Left lung (tissue), 10 donors: ENCODE measurements around the gene PLPPR3. TPM values are rescaled to one million over a fixed set of nuclear protein-coding genes. Genes with fewer than 3 reads are reported as not detected.

ENCODE experiments used
- ATAC-seq: fragments of 200-7000 bp; cut with Tn5 transposase; one replicate; pipeline ENCODE4 v1.9.1; 2020; ENCODE audit warnings: moderate library complexity
- DNase-seq, 4 donors: peaks; one replicate each; pipeline ENCODE4 v3.0.0-alpha.2; 2013 to 2020
- H3K27ac ChIP-seq, 2 donors: fragments of 200-600 bp; sonication (generic) in 1 of 2; one replicate each; pipeline versions ENCODE4 v1.5.0 to v1.8.0; 2020 to 2021
- H3K27me3 ChIP-seq, 2 donors: fragments of 200-600 bp; sonication (generic) in 1 of 2; one replicate each; pipeline versions ENCODE4 v1.5.0 to v1.8.0; 2020 to 2021
- H3K36me3 ChIP-seq, 2 donors: fragments of 200-600 bp; sonication (generic) in 1 of 2; one replicate each; pipeline versions ENCODE4 v1.5.0 to v1.8.0; 2020 to 2021
- H3K4me1 ChIP-seq, 2 donors: fragments of 200-600 bp; one replicate each; pipeline ENCODE4 v1.8.0; 2021
- H3K4me3 ChIP-seq, 2 donors: fragments of 200-600 bp; sonication (generic) in 1 of 2; one replicate each; pipeline versions ENCODE4 v1.5.0 to v1.8.0; 2020 to 2021; ENCODE audit warnings: mild to moderate bottlenecking in 1 of 2
- H3K9me3 ChIP-seq, 2 donors: fragments of 200-600 bp; sonication (generic) in 1 of 2; one replicate each; pipeline versions ENCODE4 v1.5.0 to v1.8.0; 2020 to 2021
- CTCF ChIP-seq, 2 donors: fragments of 200-600 bp; sonication (generic) in 1 of 2; IDR thresholded peaks; one replicate each; pipeline versions ENCODE4 v1.5.0 to v1.8.0; 2021; ENCODE audit warnings: antibody characterized with exemption in 2 of 2
- intact Hi-C, 2 donors: fragments of 100-400 bp; cut with DNase I; formaldehyde crosslinking; loops; one replicate each; pipeline versions ENCODE4 v1.11.2 to v1.14.2; 2022
- polyA plus RNA-seq, 6 donors: library from polyadenylated mRNA; unstranded; fragments of 120-200 nt; gene quantifications; one replicate each; pipeline ENCODE4 v1.2.1, GENCODE V29; 2013; ENCODE audit not compliant: insufficient read length in 6 of 6
- total RNA-seq, 2 donors: library from RNA; stranded (reverse); fragmentation: NEBNext Ultra II Directional; extraction: Animal tissue kit (Norgen Biotek cat#: 25700); gene quantifications; one replicate each; pipeline ENCODE4 v1.2.1, GENCODE V29; 2021
- donor health status: DM: no; HTN: yes; CAD: no.
- donor health status: DM: no; HTN: no; CAD: no.

The PLPPR3 gene
- total and polyA plus RNA-seq, 8 donors = 1.6 to 11.9 (median 6.3) TPM

GRCh38 chr19:866769-867300 is 45.1 kb upstream of the PLPPR3 start:
- ATAC-seq (no peak), DNase-seq (no peak)
- H3K27me3 ChIP-seq = no peaks in the 10 kb centered on the region
- no peak for TF ChIP-seq CTCF (IDR thresholded peaks at IDR 0.05)
- H3K27ac ChIP-seq = no peak overlapping the region
- peaks cover 0 to 39% of the 10 kb centered on the region in 2 donors for H3K4me1 ChIP-seq
- peaks cover 0 to 42% of the 10 kb centered on the region in 2 donors for H3K36me3 ChIP-seq
- no peaks in the 10 kb centered on the region for H3K9me3 ChIP-seq
- intact Hi-C loops = no loop called here
- no peak overlapping the region for H3K4me3 ChIP-seq

GRCh38 chr19:863315-863620 is 41.5 kb upstream of the PLPPR3 start:
- Histone ChIP-seq H3K9me3 (no peaks in the 10 kb centered on the region), H3K36me3 (peaks cover 0 to 11% of the 10 kb centered on the region in 2 donors), H3K27ac (peak overlapping the region in 1 of 2 donors; percentile 85), H3K27me3 (peaks cover 0 to 32% of the 10 kb centered on the region in 2 donors), H3K4me1 (peaks cover 0 to 50% of the 10 kb centered on the region in 2 donors), H3K4me3 (peak overlapping the region in 1 of 2 donors; percentile 30)
- DNase-seq (no peak), ATAC-seq (no peak)
- intact Hi-C loops = no loop called here
- TF ChIP-seq CTCF (IDR thresholded peaks at IDR 0.05) = no peak

GRCh38 chr19:862581-863314 is 41.0 kb upstream of the PLPPR3 start:
- peak; percentile 35 for ATAC-seq
- DNase-seq = peak in 2 of 4 donors; percentile 74 to 89
- Histone ChIP-seq H3K4me1 (peaks cover 0 to 50% of the 10 kb centered on the region in 2 donors), H3K9me3 (no peaks in the 10 kb centered on the region), H3K36me3 (peaks cover 0 to 6% of the 10 kb centered on the region in 2 donors), H3K4me3 (peak overlapping the region in 1 of 2 donors; percentile 30), H3K27me3 (peaks cover 0 to 37% of the 10 kb centered on the region in 2 donors), H3K27ac (no peak overlapping the region)
- intact Hi-C loops = no loop called here
- no peak for TF ChIP-seq CTCF (IDR thresholded peaks at IDR 0.05)

- intact Hi-C loops = no loop called here
- ATAC-seq (peak; percentile 53), DNase-seq (peak in 1 of 4 donors; percentile 88)
- H3K4me1 ChIP-seq = peaks cover 0 to 50% of the 10 kb centered on the region in 2 donors
- TF ChIP-seq CTCF (IDR thresholded peaks at IDR 0.05) = no peak
- H3K9me3 ChIP-seq = no peaks in the 10 kb centered on the region
- peak overlapping the region in 1 of 2 donors; percentile 30 for H3K4me3 ChIP-seq
- peaks cover 0 to 40% of the 10 kb centered on the region in 2 donors for H3K27me3 ChIP-seq
- H3K27ac ChIP-seq = no peak overlapping the region
- H3K36me3 ChIP-seq = no peaks in the 10 kb centered on the region
Measured at GRCh38 chr19:861756-862580, 40.2 kb upstream of the PLPPR3 start.
